Measurements from ENCODE around the gene ARHGAP6.

GRCh38 chrX:11329021-11329420 lies 336.7 kb downstream of the ARHGAP6 start:
- TF ChIP-seq, protein P1, sequence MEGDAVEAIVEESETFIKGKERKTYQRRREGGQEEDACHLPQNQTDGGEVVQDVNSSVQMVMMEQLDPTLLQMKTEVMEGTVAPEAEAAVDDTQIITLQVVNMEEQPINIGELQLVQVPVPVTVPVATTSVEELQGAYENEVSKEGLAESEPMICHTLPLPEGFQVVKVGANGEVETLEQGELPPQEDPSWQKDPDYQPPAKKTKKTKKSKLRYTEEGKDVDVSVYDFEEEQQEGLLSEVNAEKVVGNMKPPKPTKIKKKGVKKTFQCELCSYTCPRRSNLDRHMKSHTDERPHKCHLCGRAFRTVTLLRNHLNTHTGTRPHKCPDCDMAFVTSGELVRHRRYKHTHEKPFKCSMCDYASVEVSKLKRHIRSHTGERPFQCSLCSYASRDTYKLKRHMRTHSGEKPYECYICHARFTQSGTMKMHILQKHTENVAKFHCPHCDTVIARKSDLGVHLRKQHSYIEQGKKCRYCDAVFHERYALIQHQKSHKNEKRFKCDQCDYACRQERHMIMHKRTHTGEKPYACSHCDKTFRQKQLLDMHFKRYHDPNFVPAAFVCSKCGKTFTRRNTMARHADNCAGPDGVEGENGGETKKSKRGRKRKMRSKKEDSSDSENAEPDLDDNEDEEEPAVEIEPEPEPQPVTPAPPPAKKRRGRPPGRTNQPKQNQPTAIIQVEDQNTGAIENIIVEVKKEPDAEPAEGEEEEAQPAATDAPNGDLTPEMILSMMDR (conservative IDR thresholded peaks at IDR 0.05; ENCODE audit: low read depth, low read length): no peak
- no peak for TF ChIP-seq MXI1 (IDR thresholded peaks at IDR 0.05; ENCODE audit: borderline replicate concordance, low read depth, low read length)
- TF ChIP-seq MAZ (IDR thresholded peaks at IDR 0.05; ENCODE audit: borderline replicate concordance, low read depth, low read length): no peak
- TF ChIP-seq MAFK (IDR thresholded peaks at IDR 0.05; ENCODE audit: low read depth, low read length): no peak
- no peak for TF ChIP-seq RAD21 (IDR thresholded peaks at IDR 0.05; ENCODE audit: low read length)
- no peak for TF ChIP-seq POLR2A (IDR thresholded peaks at IDR 0.05; ENCODE audit: low read depth, low read length)
- no peak for TF ChIP-seq NFE2L2 (IDR thresholded peaks at IDR 0.05; ENCODE audit: low read depth, low read length)
- no peak for TF ChIP-seq FOS (IDR thresholded peaks at IDR 0.05; ENCODE audit: low read depth, low read length)
